H9 (cell line): ENCODE measurements around the gene CNOT6. TPM values are rescaled to one million over a fixed set of nuclear protein-coding genes. Genes with fewer than 3 reads are reported as not detected.

ENCODE experiments used
- DNase-seq: peaks from one replicate; pipeline ENCODE4 v3.0.0-alpha.2; 2017
- H2AFZ ChIP-seq: one replicate; pipeline ENCODE4 v1.6.1; 2013; ENCODE audit warnings: mild to moderate bottlenecking, low read length, control low read depth, moderate library complexity
- H2AK5ac ChIP-seq: 2 replicates; pipeline ENCODE4 v1.6.1; 2013; ENCODE audit warnings: low read length, control low read depth, mixed read lengths; ENCODE audit not compliant: insufficient read length
- H2BK120ac ChIP-seq: one replicate; pipeline ENCODE4 v1.6.1; 2013; ENCODE audit warnings: low read depth, mild to moderate bottlenecking, low read length, control low read depth, inconsistent platforms; ENCODE audit not compliant: poor library complexity, severe bottlenecking
- H2BK12ac ChIP-seq: 2 replicates; pipeline ENCODE4 v1.6.1; 2013; ENCODE audit warnings: low read length, control low read depth, mixed read lengths, low read depth; ENCODE audit not compliant: insufficient read length
- H2BK15ac ChIP-seq: 2 replicates; pipeline ENCODE4 v1.6.1; 2013; ENCODE audit warnings: low read depth, low read length, control low read depth
- H2BK20ac ChIP-seq: one replicate; pipeline ENCODE4 v1.6.1; 2013; ENCODE audit warnings: low read depth, mild to moderate bottlenecking, low read length, control low read depth, inconsistent platforms; ENCODE audit not compliant: poor library complexity, severe bottlenecking
- H2BK5ac ChIP-seq: 2 replicates; pipeline ENCODE4 v1.6.1; 2013; ENCODE audit warnings: low read length, control low read depth, mixed read lengths; ENCODE audit not compliant: insufficient read length
- H3K14ac ChIP-seq: 2 replicates; pipeline ENCODE4 v1.6.1; 2013; ENCODE audit warnings: low read length, control low read depth; ENCODE audit not compliant: insufficient read depth
- H3K18ac ChIP-seq: 2 replicates; pipeline ENCODE4 v1.6.1; 2013; ENCODE audit warnings: low read depth, mild to moderate bottlenecking, mixed read lengths, low read length, control low read depth; ENCODE audit not compliant: insufficient read length
- H3K23ac ChIP-seq: 2 replicates; pipeline ENCODE4 v1.6.1; 2013; ENCODE audit warnings: low read length, control low read depth, mixed read lengths, low read depth; ENCODE audit not compliant: insufficient read length
- H3K23me2 ChIP-seq: 2 replicates; pipeline ENCODE4 v1.6.1; 2013; ENCODE audit warnings: low read depth, mild to moderate bottlenecking, mixed read lengths, low read length, control low read depth; ENCODE audit not compliant: insufficient read length, poor library complexity, severe bottlenecking
- H3K27ac ChIP-seq: 2 replicates; pipeline ENCODE4 v1.5.1; 2013; ENCODE audit warnings: low read length, control low read depth, mixed read lengths, low read depth; ENCODE audit not compliant: insufficient read length
- H3K27me3 ChIP-seq: 2 replicates; pipeline ENCODE4 v1.6.1; 2013; ENCODE audit warnings: low read length, control low read depth, inconsistent platforms; ENCODE audit not compliant: insufficient read depth
- H3K4ac ChIP-seq: 2 replicates; pipeline ENCODE4 v1.6.1; 2013; ENCODE audit warnings: low read depth, mild to moderate bottlenecking, control low read depth, inconsistent platforms, low read length, moderate library complexity
- H3K4me1 ChIP-seq: 2 replicates; pipeline ENCODE4 v1.6.1; 2013; ENCODE audit warnings: low read length, control low read depth, inconsistent platforms; ENCODE audit not compliant: insufficient read depth
- H3K4me2 ChIP-seq: 2 replicates; pipeline ENCODE4 v1.6.1; 2013; ENCODE audit warnings: low read length, control low read depth, mixed read lengths; ENCODE audit not compliant: insufficient read length, insufficient read depth
- H3K56ac ChIP-seq: 2 replicates; pipeline ENCODE4 v1.6.1; 2013; ENCODE audit warnings: low read depth, mild to moderate bottlenecking, mixed read lengths, low read length, control low read depth; ENCODE audit not compliant: insufficient read length
- H3K79me1 ChIP-seq: 2 replicates; pipeline ENCODE4 v1.6.1; 2013; ENCODE audit warnings: low read depth, mild to moderate bottlenecking, moderate library complexity, low read length, control low read depth, inconsistent platforms; ENCODE audit not compliant: insufficient read depth, poor library complexity, severe bottlenecking
- H3K79me2 ChIP-seq: 2 replicates; pipeline ENCODE4 v1.6.1; 2013; ENCODE audit warnings: low read length, control low read depth, inconsistent platforms; ENCODE audit not compliant: insufficient read depth
- H3K9ac ChIP-seq: 2 replicates; pipeline ENCODE4 v1.6.1; 2013; ENCODE audit warnings: low read length, control low read depth, mixed read lengths; ENCODE audit not compliant: insufficient read length; ENCODE audit errors: extremely low read depth
- H3K9me3 ChIP-seq: one replicate; pipeline ENCODE4 v1.6.1; 2013; ENCODE audit warnings: low read depth, low read length, inconsistent platforms; ENCODE audit not compliant: control insufficient read depth
- H3T11ph ChIP-seq: one replicate; pipeline ENCODE4 v1.6.1; 2013; ENCODE audit warnings: mild to moderate bottlenecking, low read length, control low read depth, inconsistent platforms
- H4K20me1 ChIP-seq: one replicate; pipeline ENCODE4 v1.6.1; 2013; ENCODE audit not compliant: control insufficient read depth, insufficient read length, insufficient read depth
- H4K5ac ChIP-seq: 2 replicates; pipeline ENCODE4 v1.6.1; 2013; ENCODE audit warnings: low read depth, mild to moderate bottlenecking, mixed read lengths, low read length, control low read depth; ENCODE audit not compliant: insufficient read length
- H4K8ac ChIP-seq: replicated peaks from 2 replicates; pipeline ENCODE4 v1.6.1; 2013; ENCODE audit warnings: low read length, control low read depth, mixed read lengths, low read depth; ENCODE audit not compliant: insufficient read length
- H4K91ac ChIP-seq: 2 replicates; pipeline ENCODE4 v1.6.1; 2013; ENCODE audit warnings: low read depth, mild to moderate bottlenecking, moderate library complexity, mixed read lengths, low read length, control low read depth; ENCODE audit not compliant: insufficient read length
- H3K27ac Mint-ChIP-seq, 3 experiments: 2 replicates in 2 of 3; 3 replicates in 1 of 3; pipeline ENCODE4 v1.8.0; 2020 to 2021; ENCODE audit warnings: mixed read lengths in 3 of 3, mild to moderate bottlenecking in 1 of 3, moderate library complexity in 1 of 3
- H3K27me3 Mint-ChIP-seq: 2 replicates; pipeline ENCODE4 v1.8.0; 2021; ENCODE audit warnings: low read depth, mild to moderate bottlenecking, moderate library complexity, mixed read lengths
- H3K36me3 Mint-ChIP-seq, 3 experiments: 2 replicates in 2 of 3; 3 replicates in 1 of 3; pipeline ENCODE4 v1.8.0; 2020 to 2021; ENCODE audit warnings: low read depth in 3 of 3, mixed read lengths in 3 of 3; ENCODE audit not compliant: insufficient read depth in 1 of 3
- H3K4me1 Mint-ChIP-seq, 2 experiments: 2 replicates each; pipeline ENCODE4 v1.8.0; 2020; ENCODE audit warnings: mixed read lengths in 2 of 2
- H3K4me3 Mint-ChIP-seq, 2 experiments: 2 replicates in 1 of 2; 3 replicates in 1 of 2; pipeline ENCODE4 v1.8.0; 2020 to 2021; ENCODE audit warnings: mild to moderate bottlenecking in 2 of 2, mixed read lengths in 2 of 2, moderate library complexity in 1 of 2
- H3K9me3 Mint-ChIP-seq, 2 experiments: 2 replicates in 1 of 2; 3 replicates in 1 of 2; pipeline ENCODE4 v1.8.0; 2020; ENCODE audit warnings: mild to moderate bottlenecking in 2 of 2, mixed read lengths in 2 of 2, moderate library complexity in 1 of 2
- CTCF ChIP-seq: fragments of 200-600 bp; sonication (generic); conservative IDR thresholded peaks from 3 replicates; pipeline ENCODE4 v1.8.0; 2021; ENCODE audit warnings: antibody characterized with exemption, mild to moderate bottlenecking
- WGBS: extraction: QIAGEN DNeasy Blood & Tissue Kit; methylation state at CpG from one replicate; pipeline ENCODE4 v1.1.7; 2013; ENCODE audit warnings: missing lambda C conversion rate, low lambda C conversion rate, mixed read lengths; ENCODE audit not compliant: insufficient read length; ENCODE audit errors: extremely low coverage; 5-methylcytosine and 5-hydroxymethylcytosine counted together
- total RNA-seq: library from RNA; stranded (reverse); gene quantifications from 2 replicates; pipeline ENCODE4 v1.2.1, GENCODE V29; 2021

The CNOT6 gene
- total RNA-seq, 1 experiment from 2014 or later: 45.0 TPM

- no peak overlapping the region for H2BK120ac ChIP-seq
- 100% methylated on average over 1 of the region's 3 CpGs for WGBS
- peaks cover 47% of the 10 kb centered on the region; the same call in 1 of the 2 replicates for H3K79me2 ChIP-seq
- H3K4me1 Mint-ChIP-seq: peaks cover 26 to 29% of the 10 kb centered on the region in 2 experiments
- no peaks in the 10 kb centered on the region for H3K27me3 ChIP-seq
- H3K27ac ChIP-seq: no peak overlapping the region
- H2AFZ ChIP-seq: no peak overlapping the region
- H4K20me1 ChIP-seq: peaks cover 3% of the 10 kb centered on the region
- H3K23ac ChIP-seq: no peak overlapping the region
- H3T11ph ChIP-seq: no peak overlapping the region
- no peak overlapping the region for H4K5ac ChIP-seq
- no peak overlapping the region for H4K8ac ChIP-seq
- no peaks in the 10 kb centered on the region for H3K27me3 Mint-ChIP-seq
- no peak for TF ChIP-seq CTCF
- H2BK12ac ChIP-seq: no peak overlapping the region
- H2AK5ac ChIP-seq: no peak overlapping the region
- H3K27ac Mint-ChIP-seq: peak overlapping the region; percentile 4 to 21 (median 7); a peak in 3 of 7 replicates
- H3K23me2 ChIP-seq: no peaks in the 10 kb centered on the region
- no peak overlapping the region for H2BK15ac ChIP-seq
- H3K9ac ChIP-seq: no peak overlapping the region
- no peak overlapping the region for H3K14ac ChIP-seq
- no peaks in the 10 kb centered on the region for H3K9me3 Mint-ChIP-seq
- no peak overlapping the region for H3K4ac ChIP-seq
- no peak overlapping the region for H3K4me3 Mint-ChIP-seq
- H3K79me1 ChIP-seq: peaks cover 7% of the 10 kb centered on the region
- H3K56ac ChIP-seq: no peak overlapping the region
- DNase-seq: no peak
- H3K9me3 ChIP-seq: no peaks in the 10 kb centered on the region
- H2BK5ac ChIP-seq: no peak overlapping the region
- H3K36me3 Mint-ChIP-seq: peaks cover 0 to 9% (median 2%) of the 10 kb centered on the region in 3 experiments; a peak in 5 of 7 replicates
- H4K91ac ChIP-seq: no peak overlapping the region
- H3K4me1 ChIP-seq: no peaks in the 10 kb centered on the region
- no peak overlapping the region for H2BK20ac ChIP-seq
- H3K18ac ChIP-seq: no peak overlapping the region
- H3K4me2 ChIP-seq: no peak overlapping the region
Measured at GRCh38 chr5:180515294-180515693, 21.1 kb downstream of the CNOT6 start.
